Neural cell (in vitro differentiated cells): ENCODE measurements around the gene PCGF3. TPM values are rescaled to one million over a fixed set of nuclear protein-coding genes. Genes with fewer than 3 reads are reported as not detected.

Experiments
- H2AFZ ChIP-seq: fragments of 200-600, 300-800 bp; sonication (generic), shearing (Covaris generic); 2 replicates; pipeline ENCODE4 v1.6.0; 2014; ENCODE audit warnings: low read depth, mild to moderate bottlenecking, antibody characterized with exemption, low read length, moderate library complexity
- H3F3A ChIP-seq: fragments of 200-600 bp; shearing (Covaris generic); 2 replicates; pipeline ENCODE4 v1.6.1; 2016; ENCODE audit warnings: mild to moderate bottlenecking, moderate library complexity, mixed read lengths, antibody characterized with exemption, low read length; ENCODE audit not compliant: insufficient read depth, poor library complexity, severe bottlenecking
- H3K27ac ChIP-seq: fragments of 200-600, 300-800 bp; sonication (generic), shearing (Covaris generic); 2 replicates; pipeline ENCODE4 v1.5.1; 2014; ENCODE audit warnings: mild to moderate bottlenecking, low read length, moderate library complexity
- H3K27me3 ChIP-seq: fragments of 300-800, 200-600 bp; sonication (generic), shearing (Covaris generic); 2 replicates; pipeline ENCODE4 v1.6.0; 2014; ENCODE audit warnings: mild to moderate bottlenecking, low read depth, low read length, moderate library complexity; ENCODE audit not compliant: insufficient read depth
- H3K36me3 ChIP-seq: fragments of 300-800, 200-600 bp; sonication (generic), shearing (Covaris generic); 2 replicates; pipeline ENCODE4 v1.5.1; 2014; ENCODE audit warnings: mild to moderate bottlenecking, antibody characterized with exemption, low read length, moderate library complexity; ENCODE audit not compliant: insufficient read depth
- H3K4me2 ChIP-seq: fragments of 300-800, 200-600 bp; sonication (generic), shearing (Covaris generic); 2 replicates; pipeline ENCODE4 v1.6.0; 2014; ENCODE audit warnings: mild to moderate bottlenecking, low read length
- H3K4me3 ChIP-seq: fragments of 300-800, 200-600 bp; sonication (generic), shearing (Covaris generic); 2 replicates; pipeline ENCODE4 v1.5.1; 2014; ENCODE audit warnings: mild to moderate bottlenecking, low read length, moderate library complexity
- H3K79me2 ChIP-seq: fragments of 200-600 bp; shearing (Covaris generic); replicated peaks from 2 replicates; pipeline ENCODE4 v1.6.0; 2014; ENCODE audit warnings: mild to moderate bottlenecking, low read length, moderate library complexity; ENCODE audit not compliant: insufficient read depth
- H3K9ac ChIP-seq: fragments of 300-800, 200-600 bp; sonication (generic), shearing (Covaris generic); 2 replicates; pipeline ENCODE4 v1.6.1; 2016; ENCODE audit warnings: mild to moderate bottlenecking, low read length, mixed read lengths
- H3K9me2 ChIP-seq: fragments of 200-600 bp; shearing (Covaris generic); 2 replicates; pipeline ENCODE4 v1.6.1; 2016; ENCODE audit warnings: mild to moderate bottlenecking, low read length, mixed read lengths; ENCODE audit not compliant: insufficient read depth
- H3K9me3 ChIP-seq: fragments of 200-600, 300-800 bp; sonication (generic), shearing (Covaris generic); 2 replicates; pipeline ENCODE4 v1.6.1; 2016; ENCODE audit warnings: mild to moderate bottlenecking, mixed run types, low read length, moderate library complexity, mixed read lengths
- H4K20me1 ChIP-seq: fragments of 200-600 bp; shearing (Covaris generic); 2 replicates; pipeline ENCODE4 v1.6.1; 2016; ENCODE audit warnings: mild to moderate bottlenecking, mixed run types; ENCODE audit not compliant: insufficient read depth
- CTCF ChIP-seq: fragments of 450-650 bp; IDR thresholded peaks from 2 replicates; pipeline ENCODE4 v1.5.1; 2014; ENCODE audit warnings: antibody characterized with exemption, mild to moderate bottlenecking, moderate library complexity; ENCODE audit not compliant: poor library complexity, severe bottlenecking
- EP300 ChIP-seq: fragments of 450-650 bp; conservative IDR thresholded peaks from 2 replicates; pipeline ENCODE4 v1.6.1; 2014; ENCODE audit warnings: antibody characterized with exemption, mild to moderate bottlenecking, moderate library complexity; ENCODE audit not compliant: poor library complexity, severe bottlenecking
- EZH2 ChIP-seq: fragments of 200-600, 300-800 bp; shearing (Covaris generic), sonication (generic); IDR thresholded peaks from 2 replicates; pipeline ENCODE4 v1.6.1; 2014; ENCODE audit warnings: antibody characterized with exemption, low read length, borderline replicate concordance, mild to moderate bottlenecking; ENCODE audit not compliant: insufficient read depth, poor library complexity, severe bottlenecking
- MXI1 ChIP-seq: fragments of 450-650 bp; conservative IDR thresholded peaks from 2 replicates; pipeline ENCODE4 v1.6.1; 2014; ENCODE audit warnings: antibody characterized with exemption, mild to moderate bottlenecking; ENCODE audit not compliant: poor library complexity, severe bottlenecking
- POLR2AphosphoS5 ChIP-seq: IDR thresholded peaks from 2 replicates; pipeline ENCODE4 v1.6.1; 2012
- RAD21 ChIP-seq: fragments of 450-650 bp; conservative IDR thresholded peaks from 2 replicates; pipeline ENCODE4 v1.6.1; 2014; ENCODE audit warnings: antibody characterized with exemption, mild to moderate bottlenecking, moderate library complexity
- REST ChIP-seq: IDR thresholded peaks from 2 replicates; pipeline ENCODE4 v1.6.1; 2012; ENCODE audit warnings: borderline replicate concordance
- SMC3 ChIP-seq: fragments of 450-650 bp; conservative IDR thresholded peaks from 2 replicates; pipeline ENCODE4 v1.6.1; 2014; ENCODE audit warnings: antibody characterized with exemption, mild to moderate bottlenecking, moderate library complexity; ENCODE audit not compliant: poor library complexity
- TAF1 ChIP-seq: IDR thresholded peaks from 2 replicates; pipeline ENCODE4 v1.6.1; 2012; ENCODE audit warnings: low read depth
- polyA plus RNA-seq: library from polyadenylated mRNA; depleted of rRNA; stranded (reverse); fragments of >200 nt; gene quantifications from 2 replicates; pipeline ENCODE4 v1.2.3, GENCODE V29; 2014

PCGF3 gene
- polyA plus RNA-seq, 1 donor from 2014 or later = 117 TPM

- H3K9ac ChIP-seq = no peak overlapping the region
- no peaks in the 10 kb centered on the region for H3F3A ChIP-seq
- H3K79me2 ChIP-seq = peaks cover 55% of the 10 kb centered on the region
- no peak overlapping the region for H3K27ac ChIP-seq
- H3K36me3 ChIP-seq = no peaks in the 10 kb centered on the region
- H3K4me3 ChIP-seq = no peak overlapping the region
- H3K9me2 ChIP-seq = no peaks in the 10 kb centered on the region
- H4K20me1 ChIP-seq = peaks cover 14% of the 10 kb centered on the region
- H3K4me2 ChIP-seq = no peak overlapping the region
- no peak overlapping the region for H2AFZ ChIP-seq
- no peaks in the 10 kb centered on the region for H3K27me3 ChIP-seq
- no peaks in the 10 kb centered on the region for H3K9me3 ChIP-seq
- TF ChIP-seq CTCF = no peak
- no peak for TF ChIP-seq TAF1
- no peak for TF ChIP-seq EP300
Measured at GRCh38 chr4:721261-722168, 15.9 kb downstream of the PCGF3 start.

- Histone ChIP-seq H3K27ac (no peak overlapping the region), H3K4me3 (no peak overlapping the region), H3F3A (no peaks in the 10 kb centered on the region), H3K4me2 (no peak overlapping the region), H2AFZ (no peak overlapping the region), H3K79me2 (peaks cover 60% of the 10 kb centered on the region), H4K20me1 (peaks cover 19% of the 10 kb centered on the region), H3K9ac (no peak overlapping the region), H3K9me2 (no peaks in the 10 kb centered on the region), H3K27me3 (no peaks in the 10 kb centered on the region), H3K36me3 (no peaks in the 10 kb centered on the region), H3K9me3 (no peaks in the 10 kb centered on the region)
- TF ChIP-seq RAD21 (no peak), EP300 (no peak), MXI1 (no peak), POLR2AphosphoS5 (no peak), REST (no peak), SMC3 (no peak), TAF1 (no peak), EZH2 (no peak)
Measured at GRCh38 chr4:722169-722725, 16.6 kb downstream of the PCGF3 start.
